H9 (cell line): ENCODE measurements around the gene PHF21A. TPM values are rescaled to one million over a fixed set of nuclear protein-coding genes. Genes with fewer than 3 reads are reported as not detected.

Experiments
- DNase-seq: peaks from one replicate; pipeline ENCODE4 v3.0.0-alpha.2; 2017
- H2AFZ ChIP-seq: one replicate; pipeline ENCODE4 v1.6.1; 2013; ENCODE audit warnings: mild to moderate bottlenecking, low read length, control low read depth, moderate library complexity
- H2AK5ac ChIP-seq: 2 replicates; pipeline ENCODE4 v1.6.1; 2013; ENCODE audit warnings: low read length, control low read depth, mixed read lengths; ENCODE audit not compliant: insufficient read length
- H2BK120ac ChIP-seq: one replicate; pipeline ENCODE4 v1.6.1; 2013; ENCODE audit warnings: low read depth, mild to moderate bottlenecking, low read length, control low read depth, inconsistent platforms; ENCODE audit not compliant: poor library complexity, severe bottlenecking
- H2BK12ac ChIP-seq: 2 replicates; pipeline ENCODE4 v1.6.1; 2013; ENCODE audit warnings: low read length, control low read depth, mixed read lengths, low read depth; ENCODE audit not compliant: insufficient read length
- H2BK15ac ChIP-seq: 2 replicates; pipeline ENCODE4 v1.6.1; 2013; ENCODE audit warnings: low read depth, low read length, control low read depth
- H2BK20ac ChIP-seq: one replicate; pipeline ENCODE4 v1.6.1; 2013; ENCODE audit warnings: low read depth, mild to moderate bottlenecking, low read length, control low read depth, inconsistent platforms; ENCODE audit not compliant: poor library complexity, severe bottlenecking
- H2BK5ac ChIP-seq: 2 replicates; pipeline ENCODE4 v1.6.1; 2013; ENCODE audit warnings: low read length, control low read depth, mixed read lengths; ENCODE audit not compliant: insufficient read length
- H3K14ac ChIP-seq: 2 replicates; pipeline ENCODE4 v1.6.1; 2013; ENCODE audit warnings: low read length, control low read depth; ENCODE audit not compliant: insufficient read depth
- H3K18ac ChIP-seq: 2 replicates; pipeline ENCODE4 v1.6.1; 2013; ENCODE audit warnings: low read depth, mild to moderate bottlenecking, mixed read lengths, low read length, control low read depth; ENCODE audit not compliant: insufficient read length
- H3K23ac ChIP-seq: 2 replicates; pipeline ENCODE4 v1.6.1; 2013; ENCODE audit warnings: low read length, control low read depth, mixed read lengths, low read depth; ENCODE audit not compliant: insufficient read length
- H3K23me2 ChIP-seq: 2 replicates; pipeline ENCODE4 v1.6.1; 2013; ENCODE audit warnings: low read depth, mild to moderate bottlenecking, mixed read lengths, low read length, control low read depth; ENCODE audit not compliant: insufficient read length, poor library complexity, severe bottlenecking
- H3K27ac ChIP-seq: 2 replicates; pipeline ENCODE4 v1.5.1; 2013; ENCODE audit warnings: low read length, control low read depth, mixed read lengths, low read depth; ENCODE audit not compliant: insufficient read length
- H3K27me3 ChIP-seq: 2 replicates; pipeline ENCODE4 v1.6.1; 2013; ENCODE audit warnings: low read length, control low read depth, inconsistent platforms; ENCODE audit not compliant: insufficient read depth
- H3K4ac ChIP-seq: 2 replicates; pipeline ENCODE4 v1.6.1; 2013; ENCODE audit warnings: low read depth, mild to moderate bottlenecking, control low read depth, inconsistent platforms, low read length, moderate library complexity
- H3K4me1 ChIP-seq: 2 replicates; pipeline ENCODE4 v1.6.1; 2013; ENCODE audit warnings: low read length, control low read depth, inconsistent platforms; ENCODE audit not compliant: insufficient read depth
- H3K4me2 ChIP-seq: 2 replicates; pipeline ENCODE4 v1.6.1; 2013; ENCODE audit warnings: low read length, control low read depth, mixed read lengths; ENCODE audit not compliant: insufficient read length, insufficient read depth
- H3K56ac ChIP-seq: 2 replicates; pipeline ENCODE4 v1.6.1; 2013; ENCODE audit warnings: low read depth, mild to moderate bottlenecking, mixed read lengths, low read length, control low read depth; ENCODE audit not compliant: insufficient read length
- H3K79me1 ChIP-seq: 2 replicates; pipeline ENCODE4 v1.6.1; 2013; ENCODE audit warnings: low read depth, mild to moderate bottlenecking, moderate library complexity, low read length, control low read depth, inconsistent platforms; ENCODE audit not compliant: insufficient read depth, poor library complexity, severe bottlenecking
- H3K79me2 ChIP-seq: 2 replicates; pipeline ENCODE4 v1.6.1; 2013; ENCODE audit warnings: low read length, control low read depth, inconsistent platforms; ENCODE audit not compliant: insufficient read depth
- H3K9ac ChIP-seq: 2 replicates; pipeline ENCODE4 v1.6.1; 2013; ENCODE audit warnings: low read length, control low read depth, mixed read lengths; ENCODE audit not compliant: insufficient read length; ENCODE audit errors: extremely low read depth
- H3K9me3 ChIP-seq: one replicate; pipeline ENCODE4 v1.6.1; 2013; ENCODE audit warnings: low read depth, low read length, inconsistent platforms; ENCODE audit not compliant: control insufficient read depth
- H3T11ph ChIP-seq: one replicate; pipeline ENCODE4 v1.6.1; 2013; ENCODE audit warnings: mild to moderate bottlenecking, low read length, control low read depth, inconsistent platforms
- H4K20me1 ChIP-seq: one replicate; pipeline ENCODE4 v1.6.1; 2013; ENCODE audit not compliant: control insufficient read depth, insufficient read length, insufficient read depth
- H4K5ac ChIP-seq: 2 replicates; pipeline ENCODE4 v1.6.1; 2013; ENCODE audit warnings: low read depth, mild to moderate bottlenecking, mixed read lengths, low read length, control low read depth; ENCODE audit not compliant: insufficient read length
- H4K8ac ChIP-seq: replicated peaks from 2 replicates; pipeline ENCODE4 v1.6.1; 2013; ENCODE audit warnings: low read length, control low read depth, mixed read lengths, low read depth; ENCODE audit not compliant: insufficient read length
- H4K91ac ChIP-seq: 2 replicates; pipeline ENCODE4 v1.6.1; 2013; ENCODE audit warnings: low read depth, mild to moderate bottlenecking, moderate library complexity, mixed read lengths, low read length, control low read depth; ENCODE audit not compliant: insufficient read length
- H3K27ac Mint-ChIP-seq, 3 experiments: 2 replicates in 2 of 3; 3 replicates in 1 of 3; pipeline ENCODE4 v1.8.0; 2020 to 2021; ENCODE audit warnings: mixed read lengths in 3 of 3, mild to moderate bottlenecking in 1 of 3, moderate library complexity in 1 of 3
- H3K27me3 Mint-ChIP-seq: 2 replicates; pipeline ENCODE4 v1.8.0; 2021; ENCODE audit warnings: low read depth, mild to moderate bottlenecking, moderate library complexity, mixed read lengths
- H3K36me3 Mint-ChIP-seq, 3 experiments: 2 replicates in 2 of 3; 3 replicates in 1 of 3; pipeline ENCODE4 v1.8.0; 2020 to 2021; ENCODE audit warnings: low read depth in 3 of 3, mixed read lengths in 3 of 3; ENCODE audit not compliant: insufficient read depth in 1 of 3
- H3K4me1 Mint-ChIP-seq, 2 experiments: 2 replicates each; pipeline ENCODE4 v1.8.0; 2020; ENCODE audit warnings: mixed read lengths in 2 of 2
- H3K4me3 Mint-ChIP-seq, 2 experiments: 2 replicates in 1 of 2; 3 replicates in 1 of 2; pipeline ENCODE4 v1.8.0; 2020 to 2021; ENCODE audit warnings: mild to moderate bottlenecking in 2 of 2, mixed read lengths in 2 of 2, moderate library complexity in 1 of 2
- H3K9me3 Mint-ChIP-seq, 2 experiments: 2 replicates in 1 of 2; 3 replicates in 1 of 2; pipeline ENCODE4 v1.8.0; 2020; ENCODE audit warnings: mild to moderate bottlenecking in 2 of 2, mixed read lengths in 2 of 2, moderate library complexity in 1 of 2
- CTCF ChIP-seq: fragments of 200-600 bp; sonication (generic); conservative IDR thresholded peaks from 3 replicates; pipeline ENCODE4 v1.8.0; 2021; ENCODE audit warnings: antibody characterized with exemption, mild to moderate bottlenecking
- WGBS: extraction: QIAGEN DNeasy Blood & Tissue Kit; methylation state at CpG from one replicate; pipeline ENCODE4 v1.1.7; 2013; ENCODE audit warnings: missing lambda C conversion rate, low lambda C conversion rate, mixed read lengths; ENCODE audit not compliant: insufficient read length; ENCODE audit errors: extremely low coverage; 5-methylcytosine and 5-hydroxymethylcytosine counted together
- total RNA-seq: library from RNA; stranded (reverse); gene quantifications from 2 replicates; pipeline ENCODE4 v1.2.1, GENCODE V29; 2021

Gene PHF21A
- total RNA-seq, 1 experiment from 2014 or later, result 33.8 TPM

- Histone ChIP-seq H3K23me2 (peaks cover 3% of the 10 kb centered on the region), H3K14ac (no peak overlapping the region), H2BK12ac (no peak overlapping the region), H3K9ac (peak overlapping the region; percentile 45), H4K20me1 (no peaks in the 10 kb centered on the region), H2BK20ac (no peak overlapping the region), H2AFZ (no peak overlapping the region), H4K91ac (no peak overlapping the region), H3K9me3 (no peaks in the 10 kb centered on the region), H3K79me2 (no peaks in the 10 kb centered on the region), H4K5ac (no peak overlapping the region), H3K4ac (no peak overlapping the region), H2BK5ac (no peak overlapping the region), H3K27me3 (no peaks in the 10 kb centered on the region; the same call in 1 of the 2 replicates), H2AK5ac (no peak overlapping the region), H3T11ph (no peak overlapping the region), H3K4me1 (no peaks in the 10 kb centered on the region), H3K56ac (no peak overlapping the region), H3K4me2 (peak overlapping the region; percentile 89), H3K79me1 (no peaks in the 10 kb centered on the region), H3K23ac (no peak overlapping the region), H3K18ac (no peak overlapping the region), H2BK120ac (no peak overlapping the region), H4K8ac (no peak overlapping the region), H2BK15ac (no peak overlapping the region), H3K27ac (no peak overlapping the region)
- Mint-ChIP-seq H3K36me3 (peaks cover 5 to 29% (median 16%) of the 10 kb centered on the region in 3 experiments), H3K27ac (peak overlapping the region in 1 of 3 experiments; percentile 98; a peak in 1 of 7 replicates), H3K4me1 (peaks cover 28 to 37% of the 10 kb centered on the region in 2 experiments), H3K27me3 (no peaks in the 10 kb centered on the region; the same call in 1 of the 2 replicates), H3K9me3 (no peaks in the 10 kb centered on the region; a peak in 1 of 5 replicates), H3K4me3 (peak overlapping the region; percentile 90 to 96)
- DNase-seq, result no peak
- no peak for TF ChIP-seq CTCF
- no CpG with 5 or more reads among the region's 16 CpGs for WGBS
These were observed 204.0 kb downstream of the PHF21A start for GRCh38 chr11:45917286-45917622.
